Stimulated activated CD8-positive, alpha-beta memory T cell treated with anti-CD3 and anti-CD28 coated beads, Interleukin-4, amount 100 ng/mL, for 24 hours (primary cell): ENCODE results near the gene SMARCAD1.

Source experiments
- DNase-seq: peaks from one replicate; pipeline ENCODE4 v3.0.0-alpha.2; 2020; ENCODE audit warnings: low read depth

The SMARCAD1 gene, protein sequence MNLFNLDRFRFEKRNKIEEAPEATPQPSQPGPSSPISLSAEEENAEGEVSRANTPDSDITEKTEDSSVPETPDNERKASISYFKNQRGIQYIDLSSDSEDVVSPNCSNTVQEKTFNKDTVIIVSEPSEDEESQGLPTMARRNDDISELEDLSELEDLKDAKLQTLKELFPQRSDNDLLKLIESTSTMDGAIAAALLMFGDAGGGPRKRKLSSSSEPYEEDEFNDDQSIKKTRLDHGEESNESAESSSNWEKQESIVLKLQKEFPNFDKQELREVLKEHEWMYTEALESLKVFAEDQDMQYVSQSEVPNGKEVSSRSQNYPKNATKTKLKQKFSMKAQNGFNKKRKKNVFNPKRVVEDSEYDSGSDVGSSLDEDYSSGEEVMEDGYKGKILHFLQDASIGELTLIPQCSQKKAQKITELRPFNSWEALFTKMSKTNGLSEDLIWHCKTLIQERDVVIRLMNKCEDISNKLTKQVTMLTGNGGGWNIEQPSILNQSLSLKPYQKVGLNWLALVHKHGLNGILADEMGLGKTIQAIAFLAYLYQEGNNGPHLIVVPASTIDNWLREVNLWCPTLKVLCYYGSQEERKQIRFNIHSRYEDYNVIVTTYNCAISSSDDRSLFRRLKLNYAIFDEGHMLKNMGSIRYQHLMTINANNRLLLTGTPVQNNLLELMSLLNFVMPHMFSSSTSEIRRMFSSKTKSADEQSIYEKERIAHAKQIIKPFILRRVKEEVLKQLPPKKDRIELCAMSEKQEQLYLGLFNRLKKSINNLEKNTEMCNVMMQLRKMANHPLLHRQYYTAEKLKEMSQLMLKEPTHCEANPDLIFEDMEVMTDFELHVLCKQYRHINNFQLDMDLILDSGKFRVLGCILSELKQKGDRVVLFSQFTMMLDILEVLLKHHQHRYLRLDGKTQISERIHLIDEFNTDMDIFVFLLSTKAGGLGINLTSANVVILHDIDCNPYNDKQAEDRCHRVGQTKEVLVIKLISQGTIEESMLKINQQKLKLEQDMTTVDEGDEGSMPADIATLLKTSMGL

DNA sequence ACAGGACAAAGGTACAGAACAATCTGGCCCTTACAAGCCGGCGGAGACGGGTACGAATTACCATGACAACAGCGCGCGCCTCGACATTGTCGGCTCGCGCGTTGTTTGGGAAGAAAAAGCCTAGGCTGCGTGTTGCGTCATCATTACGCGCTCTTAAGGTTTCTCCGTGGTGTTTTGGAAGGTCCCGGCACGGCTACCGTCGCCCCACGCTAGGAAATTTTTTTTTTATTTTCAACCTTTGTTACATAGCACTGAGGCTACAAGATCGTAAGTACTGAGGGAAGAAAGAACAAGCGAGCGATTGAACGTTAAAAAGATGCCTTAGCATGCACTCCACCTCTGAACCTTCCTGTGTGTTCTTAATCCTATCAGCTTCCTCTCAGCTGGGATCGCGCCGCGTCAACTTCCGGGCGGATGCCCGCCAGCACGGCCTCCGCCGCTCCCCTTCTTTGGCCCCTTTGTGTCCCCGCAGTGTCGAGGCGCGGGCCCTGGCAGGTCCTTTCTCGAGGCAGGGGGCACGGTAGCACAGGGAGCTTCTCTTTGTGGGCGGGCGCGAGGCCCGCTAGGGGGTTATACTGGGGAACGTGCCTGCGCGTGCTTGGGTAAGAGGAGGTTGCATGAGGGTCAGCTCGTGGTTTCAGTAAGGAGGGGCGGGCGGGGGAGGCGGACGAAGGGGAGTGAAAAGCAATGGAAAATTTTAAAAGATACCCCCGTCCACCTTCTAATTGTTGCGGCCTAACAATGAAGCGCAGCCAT lies at the start of gene SMARCAD1:
SMARCAD1 (plus strand) TSS at position 397 of the 756 bp plus-strand sequence. CDS start 530 bp downstream, outside the sequence.
- DNase-seq = peak; percentile 79

DNA sequence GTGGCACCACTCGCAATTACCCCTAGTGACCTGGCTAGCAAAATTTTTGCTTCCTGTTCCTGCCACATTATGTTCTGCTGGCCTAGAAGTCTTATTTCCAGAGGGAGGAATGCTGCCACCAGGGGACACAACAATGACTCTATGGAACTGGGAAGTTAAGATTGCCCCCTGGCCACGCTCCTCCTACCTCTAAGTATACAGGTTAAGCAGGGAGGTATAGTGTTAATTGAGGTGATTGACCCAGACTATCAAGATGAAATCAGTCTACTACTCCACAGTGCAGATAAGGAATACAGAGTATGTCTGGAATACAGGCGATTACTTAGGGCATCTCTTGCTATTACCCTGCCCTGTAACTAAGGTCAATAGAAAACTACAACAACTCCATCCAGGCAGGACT lies 48.8 kb upstream of the SMARCAD1 start:
- no peak for DNase-seq

DNA sequence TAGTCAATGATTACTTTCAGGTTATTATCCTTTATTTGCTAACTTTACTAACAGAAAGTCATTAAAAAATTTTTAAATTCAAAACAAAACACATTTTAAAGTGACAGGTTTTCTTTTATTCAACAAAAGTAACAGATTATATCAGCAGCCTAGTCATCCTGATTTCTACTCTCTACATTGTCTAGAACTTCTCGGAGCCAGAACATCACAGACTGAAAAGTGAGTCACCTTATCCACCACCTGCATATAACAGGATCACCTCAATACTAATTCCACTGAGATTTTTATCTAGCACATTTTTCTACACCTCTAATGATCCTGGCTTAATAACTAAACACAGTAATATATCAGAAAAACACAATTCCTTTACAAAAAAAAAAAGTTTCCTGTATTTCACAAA lies 47.9 kb upstream of the SMARCAD1 start:
- DNase-seq = no peak

DNA sequence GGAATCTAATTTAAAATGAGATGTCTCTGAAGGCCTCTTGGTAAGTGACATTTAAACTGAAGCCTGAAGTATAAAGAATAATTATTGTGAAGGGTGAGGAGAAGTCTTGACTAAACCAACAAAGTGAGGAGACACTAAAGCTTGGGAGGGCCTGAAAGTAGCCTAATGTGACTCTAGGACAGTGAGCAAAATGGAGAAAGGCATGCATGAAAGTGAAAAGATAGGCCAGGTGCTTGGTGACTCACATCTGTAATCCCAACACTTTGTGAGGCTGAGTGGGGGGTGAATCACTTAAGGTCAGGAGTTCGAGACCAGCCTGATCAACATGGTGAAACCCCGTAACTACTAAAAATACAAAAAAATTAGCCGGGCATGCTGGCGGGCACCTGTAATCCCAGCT lies 46.9 kb upstream of the SMARCAD1 start:
- no peak for DNase-seq

DNA sequence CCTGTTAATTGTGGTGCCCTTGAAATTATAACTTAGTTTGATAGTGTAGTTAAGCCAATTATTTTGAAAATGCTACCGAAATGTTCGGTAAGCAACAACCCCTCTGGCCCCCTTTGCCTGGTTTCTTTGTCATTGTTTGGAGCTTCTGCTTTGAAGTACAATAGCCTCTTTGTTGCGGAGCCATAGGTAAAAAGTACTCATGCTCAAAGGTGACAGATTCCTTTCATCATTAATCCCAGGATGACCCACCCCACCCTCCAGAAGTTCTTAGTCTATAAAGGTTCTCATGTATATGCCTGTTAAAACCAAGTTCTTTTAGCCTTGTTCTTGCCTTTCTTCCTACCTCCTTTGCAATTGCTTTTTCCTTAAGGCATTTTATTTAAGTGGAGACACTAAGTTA lies 42.4 kb upstream of the SMARCAD1 start:
- DNase-seq = no peak

DNA sequence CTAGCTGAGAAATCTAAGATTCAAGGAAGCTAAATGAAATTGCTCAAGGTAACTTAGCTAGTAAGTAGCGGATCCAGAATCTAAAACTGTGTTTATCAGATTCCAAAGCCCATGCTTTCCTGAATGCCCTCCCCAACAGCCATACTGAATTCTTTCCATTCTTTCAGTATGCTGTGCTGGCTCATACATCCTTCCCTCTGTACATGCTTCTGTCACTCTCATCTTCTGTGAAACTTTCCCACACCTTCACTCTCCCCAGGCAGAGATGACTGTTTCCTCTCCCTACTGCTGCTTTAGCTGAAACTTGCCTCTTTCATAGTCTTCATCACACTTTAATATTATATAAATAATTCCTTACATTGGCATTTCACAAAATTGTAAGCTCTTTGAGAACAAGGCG lies 39.3 kb upstream of the SMARCAD1 start:
- DNase-seq = no peak

DNA sequence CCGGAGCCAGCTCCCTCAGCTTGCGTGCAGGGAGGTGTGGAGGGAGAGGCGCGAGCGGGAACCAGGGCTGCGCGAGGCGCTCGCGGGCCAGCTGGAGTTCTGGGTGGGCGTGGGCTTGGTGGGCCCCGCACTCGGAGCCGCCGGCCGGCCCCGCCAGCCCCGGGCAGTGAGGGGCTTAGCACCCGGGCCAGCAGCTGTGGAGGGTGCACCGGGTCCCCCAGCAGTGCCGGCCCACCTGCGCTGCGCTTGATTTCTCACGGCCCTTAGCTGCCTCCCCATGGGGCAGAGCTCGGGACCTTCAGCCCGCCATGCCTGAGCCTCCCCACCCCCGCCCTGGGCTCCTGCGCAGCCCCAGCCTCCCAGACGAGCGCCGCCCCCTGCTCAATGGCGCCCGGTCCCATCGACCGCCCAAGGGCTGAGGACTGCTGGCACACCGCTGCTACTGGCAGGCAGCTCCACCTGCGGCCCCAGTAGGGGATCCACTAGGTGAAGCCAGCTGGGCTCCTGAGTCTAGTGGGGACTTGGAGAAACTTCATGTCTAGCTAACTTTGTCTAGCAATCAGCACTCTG lies 37.8 kb upstream of the SMARCAD1 start:
- no peak for DNase-seq

DNA sequence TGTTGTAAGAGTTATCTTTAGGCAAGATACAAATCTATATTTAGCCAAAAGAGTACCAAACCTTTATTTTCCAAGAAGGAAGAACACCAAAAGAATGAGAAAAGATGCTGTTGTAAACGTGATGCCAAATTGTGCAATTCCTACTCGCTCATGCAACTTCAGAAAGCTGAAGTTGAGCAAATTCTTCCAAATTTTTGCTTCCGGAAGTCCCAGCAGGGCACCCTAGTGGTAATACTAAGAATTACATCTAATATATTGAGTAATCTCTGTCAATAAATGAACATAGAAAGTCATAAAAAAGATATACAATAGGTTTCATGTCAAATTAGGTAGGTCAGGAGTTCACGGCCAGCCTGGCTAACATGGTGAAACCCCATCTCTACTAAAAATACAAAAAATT lies 36.0 kb upstream of the SMARCAD1 start:
- no peak for DNase-seq

DNA sequence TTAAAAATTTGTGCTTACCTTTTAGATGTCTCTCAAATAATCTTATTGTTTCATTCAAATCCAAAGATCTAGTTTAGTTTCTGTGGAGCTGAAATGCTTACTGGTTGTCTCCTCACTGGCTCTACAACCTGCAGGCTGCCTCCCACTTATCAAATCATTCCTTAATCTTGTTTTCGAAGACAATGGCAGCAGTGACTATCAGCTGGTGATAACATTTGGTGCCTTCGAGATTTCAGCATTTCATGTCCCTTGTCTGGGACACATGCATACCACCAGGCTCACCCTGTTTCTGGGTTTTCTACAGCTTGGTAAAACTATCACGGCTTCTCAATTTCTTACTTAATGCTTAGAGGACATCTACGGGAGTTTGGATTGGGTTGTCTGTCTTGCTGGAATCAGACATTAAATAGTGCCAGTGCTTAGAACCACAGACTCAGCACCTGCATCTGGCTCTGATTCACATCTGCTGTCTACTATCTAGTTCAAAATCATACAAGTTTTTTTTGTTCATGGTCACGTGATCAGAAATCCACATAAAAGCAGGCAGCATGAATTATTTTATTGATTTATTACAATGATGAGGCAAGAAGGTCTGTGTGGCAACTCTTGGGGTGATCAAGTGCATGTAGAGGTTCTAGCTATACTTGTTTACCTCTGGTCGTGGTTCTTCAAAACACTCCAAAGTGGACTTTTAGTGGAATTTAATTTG lies 32.0 kb upstream of the SMARCAD1 start:
- no peak for DNase-seq

DNA sequence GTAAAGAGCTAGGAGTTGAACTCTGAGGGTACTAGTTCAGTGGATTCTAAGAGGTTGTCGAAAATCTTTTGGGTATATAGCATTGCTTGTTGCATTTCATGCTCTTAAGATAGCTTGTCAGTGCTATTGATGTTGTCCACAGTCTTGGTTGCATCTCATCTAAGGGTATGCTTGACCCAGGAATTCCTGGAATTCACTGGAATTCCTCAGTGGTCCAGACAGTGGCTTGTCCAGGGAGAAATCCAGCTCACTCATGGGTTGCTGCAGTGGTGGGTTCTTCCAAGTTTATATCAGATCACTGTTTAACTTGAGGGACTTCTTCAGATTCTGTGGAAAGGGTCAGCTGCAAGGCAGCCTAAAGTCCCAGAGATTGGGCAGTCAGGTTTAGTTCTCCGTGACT lies 29.8 kb upstream of the SMARCAD1 start:
- DNase-seq = no peak

DNA sequence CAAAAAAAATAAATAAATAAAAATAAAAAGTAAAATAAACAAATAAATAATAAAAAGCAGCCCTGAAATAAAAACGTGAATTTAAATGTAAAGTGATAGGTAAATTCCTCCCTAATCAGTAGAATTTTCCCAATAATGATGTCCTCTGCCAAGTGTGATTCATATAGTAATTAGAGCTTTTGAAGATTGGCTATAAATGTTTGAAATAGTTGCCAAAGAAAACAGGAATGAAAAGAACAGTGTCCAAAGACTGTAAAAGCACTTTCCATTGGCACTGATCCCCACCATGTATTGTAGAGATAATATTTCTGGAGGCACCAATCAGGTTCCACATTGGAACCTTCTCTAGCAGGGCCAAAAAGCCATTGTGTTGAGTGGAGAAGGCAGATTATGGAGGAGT lies 25.9 kb upstream of the SMARCAD1 start:
- DNase-seq = no peak

DNA sequence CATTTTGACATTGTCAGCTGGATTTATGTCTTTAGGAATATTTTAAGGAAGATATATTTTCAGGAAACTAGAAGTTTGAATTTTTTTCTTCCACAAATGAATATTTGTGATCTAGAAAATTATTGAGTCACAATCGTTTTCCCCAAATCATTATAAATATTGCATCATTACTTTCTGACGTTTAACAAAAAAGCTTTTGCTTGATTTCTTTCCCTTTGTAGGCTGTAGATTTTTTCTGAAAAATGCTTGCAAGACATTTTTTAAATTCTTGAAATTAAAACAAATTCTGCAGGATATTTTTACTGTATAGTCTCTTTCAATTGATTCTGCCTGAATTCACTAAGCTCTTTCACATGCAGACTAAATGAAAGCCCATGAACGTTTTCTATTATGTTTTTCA lies 4.9 kb upstream of the SMARCAD1 start:
- no peak for DNase-seq

DNA sequence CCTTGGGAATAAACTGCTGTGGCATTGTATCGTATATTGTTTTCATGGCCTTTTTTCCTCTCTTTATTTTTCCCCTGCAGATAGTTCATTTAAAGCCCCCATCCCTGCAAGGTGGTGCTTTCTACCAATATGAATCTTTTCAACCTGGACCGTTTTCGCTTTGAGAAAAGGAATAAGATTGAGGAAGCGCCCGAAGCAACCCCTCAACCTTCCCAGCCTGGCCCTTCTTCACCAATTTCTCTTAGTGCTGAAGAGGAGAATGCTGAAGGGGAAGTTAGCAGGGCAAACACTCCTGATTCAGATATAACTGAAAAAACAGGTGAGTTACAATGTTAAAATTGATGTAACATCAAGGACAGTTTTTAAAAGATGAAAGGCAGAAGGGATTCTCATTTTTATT lies 601 bp downstream of the SMARCAD1 start:
- DNase-seq = no peak

DNA sequence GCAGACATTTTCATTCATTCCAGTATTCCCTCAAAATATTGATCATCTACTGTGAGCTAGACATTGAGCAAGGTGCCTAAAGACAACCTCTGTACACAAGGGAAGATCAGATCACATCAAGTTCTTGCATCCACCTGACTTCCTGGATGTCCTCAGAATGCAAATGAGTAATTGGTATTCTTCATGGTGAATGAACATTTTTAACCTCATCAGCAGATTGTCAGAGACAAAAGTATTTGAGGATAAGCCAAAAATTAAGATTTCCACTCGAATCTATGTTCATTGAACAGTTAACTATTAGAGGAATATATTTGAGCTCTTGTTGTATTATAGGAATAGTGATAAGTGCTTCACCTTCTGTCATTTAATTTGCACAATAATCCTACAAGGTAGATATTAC lies 1.3 kb downstream of the SMARCAD1 start:
- no peak for DNase-seq

DNA sequence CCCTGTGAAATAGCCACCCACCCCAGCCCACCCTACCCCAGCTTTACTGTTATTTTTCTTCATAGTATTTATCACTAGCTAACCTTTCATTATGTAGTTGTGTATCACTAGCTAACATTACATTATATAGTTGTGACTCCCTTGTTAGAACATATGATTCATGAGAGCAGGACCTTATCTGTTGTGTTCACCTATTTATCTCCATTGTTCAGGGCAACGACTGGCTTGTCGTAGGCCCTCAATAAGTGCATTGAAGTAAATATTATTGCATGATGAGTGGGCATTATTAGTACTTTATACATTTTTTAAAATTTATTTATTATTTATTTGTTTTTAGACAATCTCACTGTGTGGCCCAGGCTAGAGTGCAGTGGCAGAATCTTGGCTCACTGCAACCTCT lies 4.2 kb downstream of the SMARCAD1 start:
- no peak for DNase-seq

DNA sequence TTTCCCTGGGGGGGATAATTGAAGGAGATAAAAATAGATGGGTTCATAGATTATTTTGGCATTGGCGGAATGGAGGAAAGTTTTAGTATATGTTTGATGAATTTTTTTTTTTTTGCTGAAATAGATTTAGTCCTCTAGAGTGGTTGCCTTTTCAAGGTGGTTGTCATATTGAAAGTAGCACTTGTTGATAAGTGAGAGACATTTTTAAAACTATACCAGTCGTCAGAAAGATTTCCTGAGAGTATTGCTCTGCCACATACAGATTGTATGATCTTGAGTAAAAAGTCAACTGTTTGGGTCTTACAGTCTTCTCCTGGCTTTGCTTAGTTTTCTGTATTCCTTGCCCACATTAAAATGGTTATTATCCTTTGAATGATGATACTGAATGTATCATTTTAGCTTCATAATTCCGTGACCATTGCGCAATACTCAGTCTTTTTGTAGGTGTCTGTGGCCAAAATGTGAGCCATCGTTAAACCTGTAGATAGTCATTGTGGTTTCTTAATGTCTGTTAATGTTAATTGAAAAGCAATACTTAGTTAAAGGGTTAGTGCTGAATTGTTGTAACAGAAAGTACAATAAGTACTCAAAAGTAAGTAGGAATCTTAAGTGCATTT lies 7.1 kb downstream of the SMARCAD1 start:
- DNase-seq = no peak

DNA sequence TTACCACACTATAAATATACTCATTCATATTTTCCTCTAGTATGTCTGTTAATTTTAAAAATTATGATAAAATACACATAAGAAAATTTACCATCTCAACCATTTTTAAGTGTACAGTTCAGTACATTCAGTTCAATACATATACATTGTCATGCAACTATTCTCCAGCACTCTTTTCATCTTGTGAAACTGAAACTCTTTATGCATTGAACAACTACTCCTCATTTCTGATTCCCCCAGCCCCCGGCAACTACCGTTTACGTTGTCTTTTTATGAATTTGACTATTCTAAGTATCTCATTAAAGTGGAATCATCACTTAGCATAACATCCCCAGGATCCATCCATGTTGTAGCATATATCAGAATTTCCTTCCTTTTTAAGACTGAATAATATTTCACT lies 8.7 kb downstream of the SMARCAD1 start:
- no peak for DNase-seq

DNA sequence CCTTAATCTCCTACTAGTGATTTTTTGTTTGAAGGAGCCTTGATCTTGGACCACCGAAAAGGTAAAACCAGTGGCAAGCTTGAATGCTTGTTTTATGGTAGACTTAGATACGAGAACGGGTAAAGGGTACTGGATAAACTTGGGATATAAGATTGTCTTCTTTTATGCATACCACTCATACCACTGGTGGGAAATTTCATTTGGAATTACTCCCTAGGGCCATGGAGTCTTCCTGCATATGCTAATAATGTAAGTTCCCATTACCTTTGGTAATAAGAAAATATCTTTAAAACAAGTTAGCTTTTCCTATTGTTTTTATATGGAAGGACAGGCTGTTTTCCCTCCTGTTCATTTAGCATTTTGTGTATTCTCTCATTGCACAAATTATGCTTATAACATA lies 11.7 kb downstream of the SMARCAD1 start:
- DNase-seq = no peak

DNA sequence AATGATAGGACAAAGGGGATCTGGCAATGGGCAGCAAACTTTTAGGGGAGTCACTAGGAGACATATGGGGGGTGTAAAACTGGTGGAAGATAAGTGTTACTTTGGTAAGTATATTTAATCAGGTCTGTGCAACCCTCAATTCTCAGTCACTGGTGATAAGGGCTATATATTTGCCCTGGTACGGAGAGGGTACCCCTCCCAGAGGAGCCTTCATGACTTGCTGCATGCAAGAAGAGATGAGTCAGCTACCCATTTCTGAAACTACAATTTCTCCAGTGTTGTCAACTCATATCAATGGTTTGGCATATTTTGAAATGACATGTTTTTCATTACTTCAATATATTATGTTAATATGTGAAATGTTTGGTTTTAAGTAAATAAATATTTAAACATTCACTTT lies 14.3 kb downstream of the SMARCAD1 start:
- no peak for DNase-seq

DNA sequence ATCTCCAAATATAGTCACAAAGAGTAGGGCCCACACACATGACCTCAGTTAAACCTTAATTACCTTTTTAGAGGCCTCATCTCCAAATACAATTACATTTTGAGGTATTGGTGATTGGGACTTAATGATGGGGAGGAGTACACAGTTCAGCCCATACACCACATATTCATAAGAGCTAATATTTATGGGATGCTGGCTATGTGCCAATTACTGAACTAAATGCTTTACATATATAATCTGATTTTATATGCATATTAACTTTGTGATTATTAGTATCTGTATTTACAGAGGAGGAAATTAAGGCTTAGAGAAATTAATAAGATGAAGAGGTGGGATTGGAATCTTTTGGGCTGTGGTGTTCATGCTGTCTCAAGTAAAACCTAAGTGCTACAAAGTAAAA lies 17.8 kb downstream of the SMARCAD1 start:
- DNase-seq = no peak

DNA sequence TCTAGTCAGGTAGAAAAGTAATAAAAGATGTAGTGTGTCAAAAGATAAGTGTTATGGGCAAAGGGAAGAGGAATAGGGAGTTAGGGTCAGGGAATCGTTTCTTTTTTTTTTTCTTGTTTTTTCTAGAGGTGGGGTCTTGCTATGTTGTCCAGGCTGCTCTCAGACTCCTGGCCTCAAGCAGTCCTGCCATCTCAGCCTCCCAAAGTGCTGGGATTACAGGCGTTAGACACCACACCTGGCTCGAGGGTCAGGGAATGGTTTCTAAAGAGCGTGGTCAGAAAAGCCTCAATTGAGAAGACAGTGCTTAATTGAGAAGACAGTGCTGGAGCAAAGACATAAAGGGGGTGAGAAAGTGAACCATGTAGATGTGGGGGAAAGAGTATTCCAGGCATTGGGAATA lies 19.1 kb downstream of the SMARCAD1 start:
- no peak for DNase-seq
